Ishikawa (cell line): ENCODE data around the gene ERVMER34-1.

Experiments
- CEBPB ChIP-seq: IDR thresholded peaks from 2 replicates; pipeline ENCODE4 v1.6.1; 2012
- CREB1 ChIP-seq: IDR thresholded peaks from 2 replicates; pipeline ENCODE4 v1.6.1; 2012; ENCODE audit warnings: low read depth
- EGR1 ChIP-seq: IDR thresholded peaks from 2 replicates; pipeline ENCODE4 v1.6.1; 2012
- EP300 ChIP-seq: IDR thresholded peaks from 2 replicates; pipeline ENCODE4 v1.6.1; 2012; ENCODE audit warnings: borderline replicate concordance
- FOXM1 ChIP-seq: IDR thresholded peaks from 2 replicates; pipeline ENCODE4 v1.6.1; 2012; ENCODE audit warnings: low read depth, borderline replicate concordance
- MAX ChIP-seq: IDR thresholded peaks from 2 replicates; pipeline ENCODE4 v1.6.1; 2012
- RAD21 ChIP-seq: IDR thresholded peaks from 2 replicates; pipeline ENCODE4 v1.6.1; 2012; ENCODE audit warnings: low read depth
- REST ChIP-seq: IDR thresholded peaks from 2 replicates; pipeline ENCODE4 v1.6.1; 2012; ENCODE audit warnings: low read depth, mild to moderate bottlenecking
- TAF1 ChIP-seq: IDR thresholded peaks from 2 replicates; pipeline ENCODE4 v1.6.1; 2012; ENCODE audit warnings: low read depth, mild to moderate bottlenecking
- USF1 ChIP-seq: IDR thresholded peaks from 2 replicates; pipeline ENCODE4 v1.6.1; 2012
- YY1 ChIP-seq: IDR thresholded peaks from 2 replicates; pipeline ENCODE4 v1.6.1; 2012; ENCODE audit warnings: low read depth
- ZBTB7A ChIP-seq: IDR thresholded peaks from 2 replicates; pipeline ENCODE4 v1.6.1; 2012; ENCODE audit warnings: low read depth

- no peak for TF ChIP-seq MAX
- no peak for TF ChIP-seq REST
- TF ChIP-seq CEBPB = no peak
- TF ChIP-seq CREB1 = no peak
- TF ChIP-seq RAD21 = no peak
- TF ChIP-seq YY1 = no peak
- TF ChIP-seq EGR1 = no peak
- no peak for TF ChIP-seq ZBTB7A
- no peak for TF ChIP-seq FOXM1
- TF ChIP-seq TAF1 = no peak
- TF ChIP-seq USF1 = no peak
- TF ChIP-seq EP300 = no peak
These were observed 38.5 kb upstream of the ERVMER34-1 start for GRCh38 chr4:52789774-52790173.
